Lower lobe of right lung (tissue), 2 donors: ENCODE measurements around the gene ABLIM1. TPM values are rescaled to one million over a fixed set of nuclear protein-coding genes. Genes with fewer than 3 reads are reported as not detected.
A peak's percentile ranks its signal among the peaks of the same experiment; 100 is the strongest.

ENCODE experiments used
- ATAC-seq, 2 donors: fragments of 200-7000 bp; cut with Tn5 transposase; one replicate each; pipeline ENCODE4 v1.9.1; 2020 to 2022; ENCODE audit warnings: mild to moderate bottlenecking in 2 of 2, moderate library complexity in 2 of 2
- DNase-seq: peaks from one replicate; pipeline ENCODE4 v3.0.0-alpha.2; 2020
- H3K27ac ChIP-seq: fragments of 200-600 bp; one replicate; pipeline ENCODE4 v1.8.0; 2022
- H3K27me3 ChIP-seq: fragments of 200-600 bp; one replicate; pipeline ENCODE4 v1.8.0; 2022; ENCODE audit warnings: low read depth
- H3K36me3 ChIP-seq: fragments of 200-600 bp; one replicate; pipeline ENCODE4 v1.8.0; 2022; ENCODE audit warnings: mild to moderate bottlenecking
- H3K4me1 ChIP-seq: fragments of 200-600 bp; one replicate; pipeline ENCODE4 v1.8.0; 2022
- H3K4me3 ChIP-seq: fragments of 200-600 bp; one replicate; pipeline ENCODE4 v1.8.0; 2022; ENCODE audit warnings: mild to moderate bottlenecking
- H3K9me3 ChIP-seq: fragments of 200-600 bp; one replicate; pipeline ENCODE4 v1.8.0; 2022
- CTCF ChIP-seq: fragments of 200-600 bp; IDR thresholded peaks from one replicate; pipeline ENCODE4 v1.8.0; 2022; ENCODE audit warnings: antibody characterized with exemption, mild to moderate bottlenecking
- intact Hi-C: fragments of 100-400 bp; cut with DNase I; formaldehyde crosslinking; loops from one replicate; pipeline ENCODE4 v1.11.0; 2022
- total RNA-seq: library from RNA; stranded (reverse); fragmentation: NEBNext Ultra II Directional; extraction: Animal tissue kit (Norgen Biotek cat#: 25700); gene quantifications from one replicate; pipeline ENCODE4 v1.2.1, GENCODE V29; 2021
- donor health status: DM: no; HTN: yes; CAD: no; lungs with severe emphysema.

ABLIM1 gene
- total RNA-seq, 1 donor from 2014 or later: 106 TPM

- H3K4me3 ChIP-seq: no peak overlapping the region
- TF ChIP-seq CTCF: no peak
- no peak for DNase-seq
- no peak overlapping the region for H3K27ac ChIP-seq
- H3K4me1 ChIP-seq: peaks cover 14% of the 10 kb centered on the region
- no peaks in the 10 kb centered on the region for H3K36me3 ChIP-seq
- H3K9me3 ChIP-seq: no peaks in the 10 kb centered on the region
- ATAC-seq: peak; percentile 31 to 78
- no peaks in the 10 kb centered on the region for H3K27me3 ChIP-seq
- intact Hi-C loops: no loop called here
These were observed 101.6 kb downstream of the ABLIM1 start for GRCh38 chr10:114556236-114557122.

- no peaks in the 10 kb centered on the region for H3K27me3 ChIP-seq
- DNase-seq (no peak), ATAC-seq (no peak)
- intact Hi-C loops: loop anchor here (5.0 kb wide), 1 partner anchor 149 kb away; no protein-coding TSS in a partner anchor
- H3K9me3 ChIP-seq: no peaks in the 10 kb centered on the region
- H3K4me1 ChIP-seq: peaks cover 22% of the 10 kb centered on the region
- H3K27ac ChIP-seq: no peak overlapping the region
- no peak overlapping the region for H3K4me3 ChIP-seq
- H3K36me3 ChIP-seq: no peaks in the 10 kb centered on the region
- TF ChIP-seq CTCF: no peak
These were observed 104.6 kb downstream of the ABLIM1 start for GRCh38 chr10:114553436-114553835.

GRCh38 chr10:114552050-114552449 is 106.0 kb downstream of the ABLIM1 start:
- ATAC-seq (no peak), DNase-seq (no peak)
- no peak for TF ChIP-seq CTCF
- Histone ChIP-seq H3K36me3 (no peaks in the 10 kb centered on the region), H3K4me3 (peak overlapping the region; percentile 31), H3K9me3 (no peaks in the 10 kb centered on the region), H3K27me3 (no peaks in the 10 kb centered on the region), H3K27ac (peak overlapping the region; percentile 62), H3K4me1 (peaks cover 22% of the 10 kb centered on the region)
- intact Hi-C loops: loop anchor here (5.0 kb wide), 1 partner anchor 150 kb away; no protein-coding TSS in a partner anchor

GRCh38 chr10:114551636-114551972 is 106.5 kb downstream of the ABLIM1 start:
- H3K27me3 ChIP-seq: no peaks in the 10 kb centered on the region
- peak overlapping the region; percentile 62 for H3K27ac ChIP-seq
- peaks cover 22% of the 10 kb centered on the region for H3K4me1 ChIP-seq
- no peak for TF ChIP-seq CTCF
- no peaks in the 10 kb centered on the region for H3K36me3 ChIP-seq
- DNase-seq (no peak), ATAC-seq (peak in 1 of 2 donors; percentile 33)
- H3K9me3 ChIP-seq: no peaks in the 10 kb centered on the region
- peak overlapping the region; percentile 31 for H3K4me3 ChIP-seq
- intact Hi-C loops: loop anchor here (5.0 kb wide), 1 partner anchor 151 kb away; no protein-coding TSS in a partner anchor

GRCh38 chr10:114550756-114551635 is 107.1 kb downstream of the ABLIM1 start:
- intact Hi-C loops: loop anchor here (5.0 kb wide), 1 partner anchor 151 kb away; no protein-coding TSS in a partner anchor
- ATAC-seq: peak; percentile 66 to 77
- Histone ChIP-seq H3K4me3 (peak overlapping the region; percentile 31), H3K27ac (peak overlapping the region; percentile 62), H3K4me1 (peaks cover 19% of the 10 kb centered on the region), H3K27me3 (no peaks in the 10 kb centered on the region), H3K9me3 (no peaks in the 10 kb centered on the region), H3K36me3 (peaks cover 6% of the 10 kb centered on the region)
- peak; percentile 52 for TF ChIP-seq CTCF
- DNase-seq: peak; percentile 78
